ENCODE measurements around the gene HHIPL2.

Gene HHIPL2

DNA sequence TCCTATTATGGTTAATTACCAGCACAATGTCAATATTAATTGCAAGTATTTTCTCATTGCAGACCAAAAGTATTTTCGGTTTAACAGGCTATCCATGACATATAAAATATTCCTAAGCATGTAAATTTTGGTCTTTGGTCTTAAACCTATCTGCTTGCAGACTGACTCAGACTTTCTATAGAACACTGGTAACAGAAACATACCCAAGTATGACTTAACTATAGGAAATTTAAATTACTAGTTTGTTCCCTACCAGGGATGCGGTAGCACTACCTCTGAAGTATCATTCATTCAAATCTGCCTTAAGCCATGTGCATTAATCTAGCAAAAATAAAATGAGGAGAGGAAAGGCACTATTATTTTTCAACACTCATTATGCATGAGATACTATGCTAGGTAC is 38.9 kb upstream of the HHIPL2 start:
- in situ Hi-C loops (cut with MboI; ENCODE audit: low sequenced_read_pairs, unreplicated experiment), result no loop called here
- TF ChIP-seq, protein P1, sequence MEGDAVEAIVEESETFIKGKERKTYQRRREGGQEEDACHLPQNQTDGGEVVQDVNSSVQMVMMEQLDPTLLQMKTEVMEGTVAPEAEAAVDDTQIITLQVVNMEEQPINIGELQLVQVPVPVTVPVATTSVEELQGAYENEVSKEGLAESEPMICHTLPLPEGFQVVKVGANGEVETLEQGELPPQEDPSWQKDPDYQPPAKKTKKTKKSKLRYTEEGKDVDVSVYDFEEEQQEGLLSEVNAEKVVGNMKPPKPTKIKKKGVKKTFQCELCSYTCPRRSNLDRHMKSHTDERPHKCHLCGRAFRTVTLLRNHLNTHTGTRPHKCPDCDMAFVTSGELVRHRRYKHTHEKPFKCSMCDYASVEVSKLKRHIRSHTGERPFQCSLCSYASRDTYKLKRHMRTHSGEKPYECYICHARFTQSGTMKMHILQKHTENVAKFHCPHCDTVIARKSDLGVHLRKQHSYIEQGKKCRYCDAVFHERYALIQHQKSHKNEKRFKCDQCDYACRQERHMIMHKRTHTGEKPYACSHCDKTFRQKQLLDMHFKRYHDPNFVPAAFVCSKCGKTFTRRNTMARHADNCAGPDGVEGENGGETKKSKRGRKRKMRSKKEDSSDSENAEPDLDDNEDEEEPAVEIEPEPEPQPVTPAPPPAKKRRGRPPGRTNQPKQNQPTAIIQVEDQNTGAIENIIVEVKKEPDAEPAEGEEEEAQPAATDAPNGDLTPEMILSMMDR (IDR thresholded peaks at IDR 0.05; ENCODE audit: borderline replicate concordance, control extremely low read depth, extremely low read depth, insufficient read depth, missing control alignments), result no peak
- no peak for DNase-seq (ENCODE audit: low spot score)

DNA sequence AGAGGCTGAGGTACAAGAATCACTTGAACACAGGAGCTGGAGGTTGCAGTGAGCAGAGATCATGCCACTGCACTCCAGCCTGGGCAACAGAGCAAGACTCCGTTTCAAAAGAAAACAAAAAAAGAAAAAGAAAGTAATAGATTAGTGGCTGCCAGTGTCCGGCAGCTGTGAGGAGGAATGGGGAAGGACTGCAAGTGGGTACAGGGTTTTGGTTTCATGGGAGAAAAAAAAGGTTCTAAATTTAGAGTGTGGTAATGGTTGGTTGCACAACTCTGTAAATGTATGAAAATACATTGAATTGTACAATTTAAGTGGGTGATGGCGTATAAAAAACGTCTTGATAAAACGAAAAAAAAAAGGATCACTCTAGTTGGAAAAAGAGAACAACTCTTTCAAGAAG is 35.2 kb upstream of the HHIPL2 start:
- in situ Hi-C loops (cut with MboI; ENCODE audit: low sequenced_read_pairs, unreplicated experiment), result no loop called here
- DNase-seq (ENCODE audit: low spot score), result peak; percentile 19
- TF ChIP-seq, protein P1 (IDR thresholded peaks at IDR 0.05; ENCODE audit: borderline replicate concordance, control extremely low read depth, extremely low read depth, insufficient read depth, missing control alignments), result no peak

DNA sequence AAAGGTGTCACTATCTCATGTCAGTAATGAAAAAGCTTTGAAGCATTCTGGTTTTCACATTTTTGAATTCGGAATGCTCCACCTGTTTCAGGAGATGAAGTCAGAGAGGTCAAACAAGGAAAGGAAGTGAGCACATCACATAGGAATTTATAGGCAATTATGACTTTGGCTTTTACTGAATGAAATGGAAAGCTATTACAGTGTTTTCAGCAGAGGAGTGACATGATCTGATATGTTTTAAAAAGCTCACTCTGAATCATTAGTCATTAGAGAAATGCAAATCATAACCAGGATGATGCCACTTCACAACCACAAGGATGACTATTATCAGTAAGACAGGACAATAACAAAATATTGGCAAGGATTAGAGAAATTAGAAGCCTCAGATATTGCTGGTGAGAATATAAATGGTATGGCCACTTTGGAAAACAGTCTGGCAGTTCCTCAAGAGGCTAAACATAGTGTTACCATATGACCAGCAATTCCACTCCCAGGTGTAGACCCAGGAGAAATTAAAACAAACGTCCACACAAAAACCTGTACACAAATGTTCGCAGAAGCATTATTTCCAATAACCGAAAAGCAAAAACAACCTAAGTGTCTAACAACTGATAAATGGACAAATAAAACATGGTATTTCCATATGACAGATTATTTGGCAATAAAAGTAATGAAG is 34.3 kb upstream of the HHIPL2 start:
- in situ Hi-C loops (cut with MboI; ENCODE audit: low sequenced_read_pairs, unreplicated experiment), result no loop called here
- TF ChIP-seq, protein P1 (IDR thresholded peaks at IDR 0.05; ENCODE audit: borderline replicate concordance, control extremely low read depth, extremely low read depth, insufficient read depth, missing control alignments), result no peak
- peak; percentile 18 for DNase-seq (ENCODE audit: low spot score)

DNA sequence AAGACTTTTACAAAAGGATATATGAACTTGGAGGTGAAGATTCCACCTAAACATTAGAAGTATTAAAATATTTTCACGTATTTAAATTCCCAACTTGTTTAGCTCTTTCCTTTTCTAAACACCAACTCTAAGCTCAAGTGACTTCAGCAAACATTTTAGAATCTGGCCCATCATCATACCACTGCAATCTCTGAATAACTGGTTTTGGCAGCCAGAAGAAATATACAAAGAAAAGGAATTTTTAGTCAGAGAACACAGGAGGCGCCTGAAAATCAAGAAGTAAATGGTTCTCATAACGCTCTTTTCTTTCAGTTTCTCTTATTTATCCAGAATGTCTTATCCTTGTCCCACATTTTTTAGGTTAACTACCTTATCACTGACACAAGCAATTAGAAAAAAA is 31.4 kb upstream of the HHIPL2 start:
- no peak for DNase-seq (ENCODE audit: low spot score)
- TF ChIP-seq, protein P1 (IDR thresholded peaks at IDR 0.05; ENCODE audit: borderline replicate concordance, control extremely low read depth, extremely low read depth, insufficient read depth, missing control alignments), result no peak
- in situ Hi-C loops (cut with MboI; ENCODE audit: low sequenced_read_pairs, unreplicated experiment), result no loop called here

DNA sequence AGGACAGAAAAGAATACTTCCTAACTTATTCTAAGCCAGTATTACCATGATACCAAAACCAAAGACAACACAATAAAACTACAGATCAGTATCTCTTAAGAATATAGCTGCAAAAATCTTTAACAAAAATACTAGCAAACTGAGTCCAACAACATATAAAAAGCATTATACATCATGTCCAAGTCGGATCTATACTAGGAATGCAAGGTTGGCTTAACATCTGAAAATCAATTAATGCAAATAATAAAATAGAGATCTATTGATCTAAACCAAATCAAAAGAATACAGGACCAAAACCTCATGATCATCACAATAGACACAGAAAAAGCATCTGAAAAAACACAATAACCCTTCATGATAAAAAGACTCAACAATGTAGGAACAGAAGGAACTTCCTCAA is 22.9 kb upstream of the HHIPL2 start:
- in situ Hi-C loops (cut with MboI; ENCODE audit: low sequenced_read_pairs, unreplicated experiment), result no loop called here
- no peak for DNase-seq (ENCODE audit: low spot score)
- TF ChIP-seq, protein P1 (IDR thresholded peaks at IDR 0.05; ENCODE audit: borderline replicate concordance, control extremely low read depth, extremely low read depth, insufficient read depth, missing control alignments), result no peak

DNA sequence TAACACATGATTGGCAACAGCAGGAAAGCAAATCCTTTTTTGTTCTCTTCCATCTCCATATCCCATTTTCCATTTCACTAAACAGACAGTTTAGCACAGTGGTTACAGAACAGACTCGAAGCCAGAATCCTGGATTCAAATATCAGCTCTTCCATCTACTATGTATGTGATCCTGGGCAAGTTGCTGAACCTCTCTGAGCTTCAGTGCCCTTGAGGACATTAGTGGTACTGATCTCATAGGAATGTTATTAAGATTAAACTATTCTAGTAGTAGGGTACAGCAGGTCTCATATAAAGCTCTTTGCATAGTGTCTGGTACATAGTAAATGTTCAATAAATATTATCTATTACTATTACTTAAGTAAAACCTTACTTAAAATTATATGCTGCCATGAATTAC is 13.8 kb upstream of the HHIPL2 start:
- DNase-seq (ENCODE audit: low spot score), result no peak
- in situ Hi-C loops (cut with MboI; ENCODE audit: low sequenced_read_pairs, unreplicated experiment), result no loop called here
- TF ChIP-seq, protein P1 (IDR thresholded peaks at IDR 0.05; ENCODE audit: borderline replicate concordance, control extremely low read depth, extremely low read depth, insufficient read depth, missing control alignments), result no peak
